ENCODE results near the gene TTYH2. TPM values are rescaled to one million over a fixed set of nuclear protein-coding genes. Genes with fewer than 3 reads are reported as not detected.

TTYH2 gene
- polyA plus RNA-seq, 3 donors: 12.3 to 57.4 (median 18.7) TPM

DNA sequence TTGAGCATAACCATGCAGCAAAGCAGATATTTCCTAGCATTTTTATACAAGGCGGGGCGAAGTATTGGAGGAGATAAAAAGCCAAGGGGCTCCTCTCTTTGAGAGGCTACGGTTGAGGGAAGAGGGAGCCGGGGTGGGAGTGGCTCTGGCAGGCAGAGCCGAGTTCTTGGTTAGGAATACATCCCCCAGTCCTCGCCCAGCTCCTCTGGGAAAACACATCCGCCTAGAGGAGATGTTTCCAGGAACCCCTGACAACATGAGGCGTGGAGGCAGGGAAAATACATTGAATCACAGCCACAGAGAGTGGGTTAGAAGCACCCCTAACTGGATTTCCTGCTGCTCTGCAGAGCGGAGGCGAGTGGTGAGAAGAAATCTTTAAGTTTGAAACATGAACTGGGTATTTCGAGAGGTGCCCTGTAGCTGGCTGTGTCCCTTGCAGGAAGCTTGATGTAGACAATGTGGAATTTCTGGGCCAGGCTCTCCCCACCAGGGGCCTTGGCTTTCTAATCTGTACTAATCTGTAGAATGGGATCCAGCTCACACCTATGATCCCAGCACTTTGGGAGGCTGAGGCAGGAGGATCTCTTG, 27.3 kb downstream of the TTYH2 start:
- Mint-ChIP-seq H3K27ac (peak overlapping the region in 6 of 7 donors; percentile 59 to 88 (median 68)), H3K27me3 (ENCODE audit: low read depth in 3 of 3) (peaks cover 0 to 2% (median 0%) of the 10 kb centered on the region in 3 donors), H3K4me3 (no peak overlapping the region), H3K9me3 (no peaks in the 10 kb centered on the region), H3K36me3 (peaks cover 53 to 70% of the 10 kb centered on the region in 2 donors), H3K4me1 (peaks cover 31% of the 10 kb centered on the region)
- Histone ChIP-seq H3K27ac (ENCODE audit: low read depth in 1 of 2, low read length in 2 of 2) (peak overlapping the region in 1 of 2 donors; percentile 76), H3K4me1 (ENCODE audit: control insufficient read depth in 1 of 2, insufficient read depth in 2 of 2, low read length in 2 of 2) (peaks cover 31 to 42% of the 10 kb centered on the region in 2 donors), H2AFZ (ENCODE audit: insufficient read depth, low read depth, low read length, poor library complexity, severe bottlenecking) (no peak overlapping the region), H3K79me2 (ENCODE audit: insufficient read depth, low read length) (no peaks in the 10 kb centered on the region), H4K20me1 (ENCODE audit: insufficient read depth, low read length) (no peaks in the 10 kb centered on the region), H3K9me3 (replicated peaks in 1 of 2; ENCODE audit: control insufficient read depth in 1 of 2, insufficient read depth in 1 of 2, low read length in 2 of 2) (no peaks in the 10 kb centered on the region), H3K36me3 (replicated peaks in 1 of 2; ENCODE audit: control insufficient read depth in 1 of 2, insufficient read depth in 2 of 2, low read length in 2 of 2) (peaks cover 37 to 57% of the 10 kb centered on the region in 2 donors), H3K9ac (ENCODE audit: insufficient read depth, low read length, poor library complexity, severe bottlenecking) (no peak overlapping the region), H3K4me3 (replicated peaks in 1 of 3; ENCODE audit: low read depth in 2 of 3, low read length in 3 of 3) (no peak overlapping the region), H3K4me2 (replicated peaks; ENCODE audit: extremely low read depth, low read length, poor library complexity, severe bottlenecking) (no peak overlapping the region), H3K27me3 (ENCODE audit: control insufficient read depth in 2 of 2, insufficient read depth in 2 of 2, low read length in 2 of 2) (no peaks in the 10 kb centered on the region)
- intact Hi-C loops (cut with micrococcal nuclease): no loop called here
- TF ChIP-seq, protein P1, sequence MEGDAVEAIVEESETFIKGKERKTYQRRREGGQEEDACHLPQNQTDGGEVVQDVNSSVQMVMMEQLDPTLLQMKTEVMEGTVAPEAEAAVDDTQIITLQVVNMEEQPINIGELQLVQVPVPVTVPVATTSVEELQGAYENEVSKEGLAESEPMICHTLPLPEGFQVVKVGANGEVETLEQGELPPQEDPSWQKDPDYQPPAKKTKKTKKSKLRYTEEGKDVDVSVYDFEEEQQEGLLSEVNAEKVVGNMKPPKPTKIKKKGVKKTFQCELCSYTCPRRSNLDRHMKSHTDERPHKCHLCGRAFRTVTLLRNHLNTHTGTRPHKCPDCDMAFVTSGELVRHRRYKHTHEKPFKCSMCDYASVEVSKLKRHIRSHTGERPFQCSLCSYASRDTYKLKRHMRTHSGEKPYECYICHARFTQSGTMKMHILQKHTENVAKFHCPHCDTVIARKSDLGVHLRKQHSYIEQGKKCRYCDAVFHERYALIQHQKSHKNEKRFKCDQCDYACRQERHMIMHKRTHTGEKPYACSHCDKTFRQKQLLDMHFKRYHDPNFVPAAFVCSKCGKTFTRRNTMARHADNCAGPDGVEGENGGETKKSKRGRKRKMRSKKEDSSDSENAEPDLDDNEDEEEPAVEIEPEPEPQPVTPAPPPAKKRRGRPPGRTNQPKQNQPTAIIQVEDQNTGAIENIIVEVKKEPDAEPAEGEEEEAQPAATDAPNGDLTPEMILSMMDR (IDR thresholded peaks at IDR 0.05): no peak
- no peak for DNase-seq
- 89% methylated on average over 6 of the region's 11 CpGs for WGBS (ENCODE audit: insufficient coverage)

GRCh38 chr17:74241431-74241830, 28.1 kb downstream of the TTYH2 start:
- Histone ChIP-seq H3K9me3 (replicated peaks in 1 of 2; ENCODE audit: control insufficient read depth in 1 of 2, insufficient read depth in 1 of 2, low read length in 2 of 2) (no peaks in the 10 kb centered on the region), H3K9ac (ENCODE audit: insufficient read depth, low read length, poor library complexity, severe bottlenecking) (no peak overlapping the region), H3K36me3 (replicated peaks in 1 of 2; ENCODE audit: control insufficient read depth in 1 of 2, insufficient read depth in 2 of 2, low read length in 2 of 2) (peaks cover 38 to 52% of the 10 kb centered on the region in 2 donors), H2AFZ (ENCODE audit: insufficient read depth, low read depth, low read length, poor library complexity, severe bottlenecking) (no peak overlapping the region), H3K4me2 (replicated peaks; ENCODE audit: extremely low read depth, low read length, poor library complexity, severe bottlenecking) (no peak overlapping the region), H4K20me1 (ENCODE audit: insufficient read depth, low read length) (no peaks in the 10 kb centered on the region), H3K4me1 (ENCODE audit: control insufficient read depth in 1 of 2, insufficient read depth in 2 of 2, low read length in 2 of 2) (peaks cover 34 to 43% of the 10 kb centered on the region in 2 donors), H3K27me3 (ENCODE audit: control insufficient read depth in 2 of 2, insufficient read depth in 2 of 2, low read length in 2 of 2) (no peaks in the 10 kb centered on the region), H3K27ac (ENCODE audit: low read depth in 1 of 2, low read length in 2 of 2) (peak overlapping the region in 1 of 2 donors; percentile 58), H3K4me3 (replicated peaks in 1 of 3; ENCODE audit: low read depth in 2 of 3, low read length in 3 of 3) (no peak overlapping the region), H3K79me2 (ENCODE audit: insufficient read depth, low read length) (no peaks in the 10 kb centered on the region)
- WGBS (ENCODE audit: insufficient coverage): 85% methylated on average over 5 of the region's 10 CpGs
- Mint-ChIP-seq H3K36me3 (peaks cover 50 to 72% of the 10 kb centered on the region in 2 donors), H3K27ac (peak overlapping the region; percentile 2 to 88 (median 63)), H3K4me1 (peaks cover 38% of the 10 kb centered on the region), H3K9me3 (no peaks in the 10 kb centered on the region), H3K27me3 (ENCODE audit: low read depth in 3 of 3) (peaks cover 0 to 2% (median 0%) of the 10 kb centered on the region in 3 donors), H3K4me3 (no peak overlapping the region)
- intact Hi-C loops (cut with micrococcal nuclease): no loop called here
- peak in 2 of 3 donors; percentile 42 to 53 for DNase-seq
- TF ChIP-seq, protein P1 (IDR thresholded peaks at IDR 0.05): no peak
